GM12874 (cell line): ENCODE measurements around the gene BEST2.

ENCODE experiments used
- TF ChIP-seq, protein P1 (sequence below): IDR thresholded peaks from 2 replicates; pipeline ENCODE4 v1.5.1; 2011; ENCODE audit warnings: low read depth, mild to moderate bottlenecking, control low read depth, low read length, moderate library complexity; ENCODE audit not compliant: insufficient read depth

Gene BEST2

GRCh38 chr19:12751635-12752034, at the start of gene BEST2:
TSS of gene BEST2 (plus strand) at chr19:12751791. CDS start at chr19:12752593, 802 bp downstream.
- TF ChIP-seq, protein P1, sequence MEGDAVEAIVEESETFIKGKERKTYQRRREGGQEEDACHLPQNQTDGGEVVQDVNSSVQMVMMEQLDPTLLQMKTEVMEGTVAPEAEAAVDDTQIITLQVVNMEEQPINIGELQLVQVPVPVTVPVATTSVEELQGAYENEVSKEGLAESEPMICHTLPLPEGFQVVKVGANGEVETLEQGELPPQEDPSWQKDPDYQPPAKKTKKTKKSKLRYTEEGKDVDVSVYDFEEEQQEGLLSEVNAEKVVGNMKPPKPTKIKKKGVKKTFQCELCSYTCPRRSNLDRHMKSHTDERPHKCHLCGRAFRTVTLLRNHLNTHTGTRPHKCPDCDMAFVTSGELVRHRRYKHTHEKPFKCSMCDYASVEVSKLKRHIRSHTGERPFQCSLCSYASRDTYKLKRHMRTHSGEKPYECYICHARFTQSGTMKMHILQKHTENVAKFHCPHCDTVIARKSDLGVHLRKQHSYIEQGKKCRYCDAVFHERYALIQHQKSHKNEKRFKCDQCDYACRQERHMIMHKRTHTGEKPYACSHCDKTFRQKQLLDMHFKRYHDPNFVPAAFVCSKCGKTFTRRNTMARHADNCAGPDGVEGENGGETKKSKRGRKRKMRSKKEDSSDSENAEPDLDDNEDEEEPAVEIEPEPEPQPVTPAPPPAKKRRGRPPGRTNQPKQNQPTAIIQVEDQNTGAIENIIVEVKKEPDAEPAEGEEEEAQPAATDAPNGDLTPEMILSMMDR, result no peak

- TF ChIP-seq, protein P1, result no peak
Measured at GRCh38 chr19:12703046-12703445, 48.5 kb upstream of the BEST2 start.

DNA sequence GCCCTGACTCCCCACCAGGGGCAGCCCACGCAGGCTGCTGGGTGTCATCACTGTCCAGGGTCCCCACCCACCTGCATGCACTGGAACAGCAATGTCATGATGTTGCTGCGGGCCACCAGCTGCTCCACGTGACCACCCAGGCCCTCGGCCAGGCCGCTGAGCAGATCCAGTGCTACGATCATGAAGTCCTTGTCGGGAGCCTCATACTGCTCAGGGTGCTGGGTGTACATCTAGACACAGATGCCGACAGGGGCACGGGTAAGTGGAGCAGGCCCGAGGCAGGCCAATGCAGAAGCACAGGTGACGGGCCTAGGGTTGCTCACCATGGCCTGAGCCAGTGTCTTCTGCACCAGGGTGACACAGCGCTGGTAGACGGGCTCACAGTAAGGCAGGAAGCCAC, 46.4 kb upstream of the BEST2 start:
- TF ChIP-seq, protein P1, result no peak

- TF ChIP-seq, protein P1, result no peak
Measured at GRCh38 chr19:12705654-12706331, 45.8 kb upstream of the BEST2 start.

DNA sequence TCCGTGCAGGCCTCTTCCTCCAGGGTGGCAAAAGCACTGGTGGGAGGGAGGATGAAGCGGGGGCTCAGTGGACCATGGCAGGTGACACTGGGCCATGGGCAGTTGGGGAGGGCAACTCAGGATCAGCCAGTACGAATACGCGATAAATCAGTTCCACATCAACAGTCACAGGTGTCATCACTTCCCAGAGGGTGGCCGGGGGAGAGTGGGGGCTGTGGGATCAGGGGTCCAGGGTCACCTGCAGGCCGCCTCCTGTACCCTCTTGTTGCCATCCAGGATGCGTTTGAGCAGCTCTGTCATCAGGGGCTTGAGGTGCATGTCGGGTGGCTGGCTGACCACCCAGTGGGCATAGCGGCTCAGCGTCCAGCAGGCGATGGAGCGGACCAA, 45.3 kb upstream of the BEST2 start:
- TF ChIP-seq, protein P1, result no peak

GRCh38 chr19:12708641-12709040, 43.0 kb upstream of the BEST2 start:
- TF ChIP-seq, protein P1, result no peak

- TF ChIP-seq, protein P1, result no peak
Measured at GRCh38 chr19:12711187-12711586, 40.4 kb upstream of the BEST2 start.
